IMR-90 (cell line): ENCODE results near the gene PLXNC1. TPM values are rescaled to one million over a fixed set of nuclear protein-coding genes. Genes with fewer than 3 reads are reported as not detected.

ENCODE experiments used
- ATAC-seq: fragments of 200-7000 bp; cut with Tn5 transposase; 2 replicates; pipeline ENCODE4 v1.9.1; 2020; ENCODE audit warnings: low read depth, mild to moderate bottlenecking, moderate library complexity
- BruUV-seq: library from RNA; stranded (reverse); fragments of 400-500 nt; replicated peaks from 2 replicates; lab custom pipeline; 2021; lab: Mats Ljungman, UMichigan
- CTCF ChIA-PET: fragments of 300-600 bp; formaldehyde crosslinking; extraction: SDS; loops from one replicate; lab custom pipeline; 2021; ENCODE audit warnings: antibody characterized with exemption; lab: Yijun Ruan, JAX
- POLR2A ChIA-PET: fragments of 300-600 bp; sonication (Branson Sonifier 250); formaldehyde crosslinking; loops from one replicate; lab custom pipeline; 2022; ENCODE audit warnings: antibody characterized with exemption; ENCODE audit not compliant: unreplicated experiment; lab: Charles Lee
- DNase-seq: peaks from one replicate; pipeline ENCODE4 v3.0.0; 2013
- H2AFZ ChIP-seq: replicated peaks from 2 replicates; pipeline ENCODE3; 2013; ENCODE audit warnings: low read length, mild to moderate bottlenecking; ENCODE audit not compliant: poor library complexity
- H2AK5ac ChIP-seq: 2 replicates; pipeline ENCODE4 v1.6.1; 2013; ENCODE audit warnings: low read depth, low read length, inconsistent platforms
- H2AK9ac ChIP-seq: replicated peaks from 2 replicates; pipeline ENCODE3; 2013; ENCODE audit warnings: mild to moderate bottlenecking, low read depth, low read length, moderate library complexity; ENCODE audit not compliant: poor library complexity
- H2BK120ac ChIP-seq: 2 replicates; pipeline ENCODE4 v1.6.1; 2013; ENCODE audit warnings: low read depth, low read length, inconsistent platforms
- H2BK15ac ChIP-seq: 3 replicates; pipeline ENCODE4 v1.6.1; 2013; ENCODE audit warnings: low read depth, low read length, inconsistent platforms
- H2BK20ac ChIP-seq: 2 replicates; pipeline ENCODE4 v1.6.1; 2013; ENCODE audit warnings: low read depth, mild to moderate bottlenecking, inconsistent platforms, low read length, moderate library complexity
- H2BK5ac ChIP-seq: 2 replicates; pipeline ENCODE4 v1.6.1; 2013; ENCODE audit warnings: mild to moderate bottlenecking, low read depth, low read length, inconsistent platforms; ENCODE audit not compliant: poor library complexity, severe bottlenecking
- H3K14ac ChIP-seq: replicated peaks from 2 replicates; pipeline ENCODE4 v1.6.1; 2013; ENCODE audit warnings: low read depth, low read length, inconsistent platforms
- H3K18ac ChIP-seq: 2 replicates; pipeline ENCODE4 v1.6.1; 2013; ENCODE audit warnings: low read depth, low read length, control low read depth
- H3K23ac ChIP-seq: 2 replicates; pipeline ENCODE4 v1.6.1; 2013; ENCODE audit warnings: low read depth, low read length, inconsistent platforms
- H3K27ac ChIP-seq: 2 replicates; pipeline ENCODE4 v1.5.1; 2013; ENCODE audit warnings: mild to moderate bottlenecking, control low read depth, low read length; ENCODE audit not compliant: insufficient read depth
- H3K27me3 ChIP-seq: 2 replicates; pipeline ENCODE4 v1.6.1; 2013; ENCODE audit warnings: low read length; ENCODE audit not compliant: control insufficient read depth, insufficient read depth
- H3K36me3 ChIP-seq: 2 replicates; pipeline ENCODE4 v1.6.1; 2013; ENCODE audit warnings: low read length, mixed read lengths; ENCODE audit not compliant: control insufficient read depth, insufficient read depth
- H3K4ac ChIP-seq: 2 replicates; pipeline ENCODE4 v1.6.1; 2013; ENCODE audit warnings: low read depth, low read length, inconsistent platforms
- H3K4me1 ChIP-seq: 2 replicates; pipeline ENCODE4 v1.6.1; 2013; ENCODE audit warnings: low read length, mixed read lengths; ENCODE audit not compliant: control insufficient read depth, insufficient read depth
- H3K4me2 ChIP-seq: 2 replicates; pipeline ENCODE4 v1.6.1; 2013; ENCODE audit warnings: low read depth, mild to moderate bottlenecking, control low read depth, low read length, moderate library complexity
- H3K4me3 ChIP-seq: 2 replicates; pipeline ENCODE4 v1.5.1; 2013; ENCODE audit warnings: low read depth, mild to moderate bottlenecking, control low read depth, low read length, moderate library complexity; ENCODE audit not compliant: insufficient read depth
- H3K56ac ChIP-seq: 2 replicates; pipeline ENCODE4 v1.6.1; 2013; ENCODE audit warnings: low read length, inconsistent platforms; ENCODE audit not compliant: insufficient read depth; ENCODE audit errors: extremely low read depth
- H3K79me1 ChIP-seq, 2 experiments: 2 replicates each; pipeline ENCODE4 v1.6.1; 2013; ENCODE audit warnings: low read length in 2 of 2, inconsistent platforms in 1 of 2, low read depth in 1 of 2
- H3K9ac ChIP-seq: 2 replicates; pipeline ENCODE4 v1.6.1; 2013; ENCODE audit warnings: low read depth, low read length, control low read depth
- H3K9me1 ChIP-seq: 2 replicates; pipeline ENCODE4 v1.6.1; 2013; ENCODE audit warnings: low read length, inconsistent platforms; ENCODE audit not compliant: insufficient read depth
- H3K9me3 ChIP-seq: 2 replicates; pipeline ENCODE4 v1.6.1; 2013; ENCODE audit warnings: low read length; ENCODE audit not compliant: control insufficient read depth, insufficient read depth
- H4K20me1 ChIP-seq: 2 replicates; pipeline ENCODE4 v1.6.1; 2013; ENCODE audit warnings: low read length, inconsistent platforms; ENCODE audit not compliant: insufficient read depth
- H4K5ac ChIP-seq: 2 replicates; pipeline ENCODE4 v1.6.1; 2013; ENCODE audit warnings: mild to moderate bottlenecking, low read depth, low read length, control low read depth
- H4K8ac ChIP-seq, 2 experiments: 2 replicates each; pipeline ENCODE4 v1.6.1; 2013; ENCODE audit warnings: low read depth in 2 of 2, low read length in 2 of 2, control low read depth in 1 of 2, inconsistent platforms in 1 of 2
- H4K91ac ChIP-seq: 2 replicates; pipeline ENCODE4 v1.6.1; 2013; ENCODE audit warnings: low read depth, low read length, inconsistent platforms; ENCODE audit not compliant: insufficient read depth
- BHLHE40 ChIP-seq: fragments of 150-350 bp; IDR thresholded peaks from 2 replicates; pipeline ENCODE4 v1.6.1; 2016; ENCODE audit warnings: mild to moderate bottlenecking, low read depth, low read length
- CHD1 ChIP-seq: IDR thresholded peaks from 2 replicates; pipeline ENCODE4 v1.6.1; 2012; ENCODE audit warnings: low read depth, low read length, improper control_type of control experiment
- CTCF ChIP-seq: conservative IDR thresholded peaks from 2 replicates; pipeline ENCODE4 v1.5.1; 2012; ENCODE audit warnings: mild to moderate bottlenecking, low read depth, low read length, improper control_type of control experiment
- ELK1 ChIP-seq: fragments of 150-350 bp; IDR thresholded peaks from 2 replicates; pipeline ENCODE4 v1.6.1; 2016; ENCODE audit warnings: low read depth, mild to moderate bottlenecking, low read length, moderate library complexity, borderline replicate concordance
- FOS ChIP-seq: fragments of 150-350 bp; IDR thresholded peaks from 2 replicates; pipeline ENCODE4 v1.6.1; 2016; ENCODE audit warnings: low read depth, low read length
- MAFK ChIP-seq: IDR thresholded peaks from 2 replicates; pipeline ENCODE4 v1.6.1; 2012; ENCODE audit warnings: low read depth, low read length, improper control_type of control experiment
- MAZ ChIP-seq: IDR thresholded peaks from 2 replicates; pipeline ENCODE4 v1.6.1; 2012; ENCODE audit warnings: low read depth, mild to moderate bottlenecking, low read length, improper control_type of control experiment, moderate library complexity, borderline replicate concordance
- POLR2A ChIP-seq: IDR thresholded peaks from 2 replicates; pipeline ENCODE4 v1.6.1; 2012; ENCODE audit warnings: mild to moderate bottlenecking, low read depth, low read length
- RCOR1 ChIP-seq: IDR thresholded peaks from 2 replicates; pipeline ENCODE4 v1.6.1; 2012; ENCODE audit warnings: mild to moderate bottlenecking, low read length, improper control_type of control experiment; ENCODE audit not compliant: insufficient replicate concordance
- WGBS, 2 experiments: methylation state at CpG; one replicate each; pipeline versions ENCODE4 v1.1.5 to v1.1.7; 2013; ENCODE audit warnings: missing lambda C conversion rate in 2 of 2; ENCODE audit not compliant: insufficient read length in 1 of 2; ENCODE audit errors: extremely low coverage in 2 of 2; 5-methylcytosine and 5-hydroxymethylcytosine counted together
- dilution Hi-C: fragments of 300-500 bp; cut with HindIII; formaldehyde crosslinking; loops from one replicate; pipeline ENCODE4 v1.14.3; 2018; ENCODE audit warnings: low sequenced_read_pairs; ENCODE audit not compliant: unreplicated experiment
- in situ Hi-C: fragments of 300-500 bp; cut with MboI; formaldehyde crosslinking; loops from 3 replicates; pipeline ENCODE4 v1.14.3; 2019; ENCODE audit warnings: low sequenced_read_pairs, inconsistent platforms, mixed read lengths
- intact Hi-C: fragments of 100-400 bp; cut with micrococcal nuclease; formaldehyde crosslinking; loops from 2 replicates; pipeline ENCODE4 v1.10.0; 2022
- polyA plus RNA-seq, 3 experiments: library from polyadenylated mRNA; depleted of rRNA; stranded (reverse); fragments of >200 nt; gene quantifications; 2 replicates each; pipeline ENCODE4 v1.2.3, GENCODE V29; 2012; ENCODE audit warnings: low replicate concordance in 1 of 3
- total RNA-seq: library from RNA; depleted of rRNA; stranded (reverse); fragments of >200 nt; gene quantifications from 2 replicates; pipeline ENCODE4 v1.2.3, GENCODE V29; 2012

Gene PLXNC1
- total and polyA plus RNA-seq, 2 of the 4 experiments (the other 2 are of a cell fraction) = 1.0 to 1.6 TPM

- TF ChIP-seq FOS (no peak), CTCF (no peak), MAFK (no peak), MAZ (no peak), BHLHE40 (no peak), POLR2A (no peak), RCOR1 (no peak), CHD1 (no peak), ELK1 (no peak)
- Histone ChIP-seq H3K9me1 (no peaks in the 10 kb centered on the region; the same call in 1 of the 2 replicates), H3K14ac (no peak overlapping the region), H3K27me3 (peaks cover 48% of the 10 kb centered on the region), H2AK5ac (no peak overlapping the region), H2AK9ac (no peak overlapping the region), H3K36me3 (no peaks in the 10 kb centered on the region), H2BK5ac (no peak overlapping the region), H3K23ac (no peak overlapping the region), H2BK15ac (no peak overlapping the region), H3K4me1 (peaks cover 5% of the 10 kb centered on the region; the same call in 1 of the 2 replicates), H3K4me2 (no peak overlapping the region), H3K4me3 (no peak overlapping the region), H4K91ac (no peak overlapping the region), H4K5ac (no peak overlapping the region), H3K79me1 (no peaks in the 10 kb centered on the region), H4K20me1 (no peaks in the 10 kb centered on the region), H2BK120ac (no peak overlapping the region), H4K8ac (no peak overlapping the region), H3K4ac (no peak overlapping the region), H3K9ac (no peak overlapping the region), H2BK20ac (no peak overlapping the region), H3K56ac (no peak overlapping the region), H3K27ac (no peak overlapping the region), H3K18ac (no peak overlapping the region), H3K9me3 (no peaks in the 10 kb centered on the region), H2AFZ (no peak overlapping the region)
- intact Hi-C loops = loop anchor here (5.0 kb wide), 1 partner anchor 745 kb away; no protein-coding TSS in a partner anchor
- no CpG with 5 or more reads among the region's 2 CpGs for WGBS, 2 experiments
- ChIA-PET POLR2A (no interaction called here), CTCF (no interaction called here)
- ATAC-seq = no peak
- no TSS peak for BruUV-seq
- in situ Hi-C loops = no loop called here
- dilution Hi-C loops = no loop called here
- DNase-seq = no peak
Observed at GRCh38 chr12:94227066-94227465, 78.7 kb downstream of the PLXNC1 start.
